ENCODE measurements around the gene SMCO2. TPM values are rescaled to one million over a fixed set of nuclear protein-coding genes. Genes with fewer than 3 reads are reported as not detected.

SMCO2 gene
- total RNA-seq, 1 donor from 2014 or later = not detected

DNA sequence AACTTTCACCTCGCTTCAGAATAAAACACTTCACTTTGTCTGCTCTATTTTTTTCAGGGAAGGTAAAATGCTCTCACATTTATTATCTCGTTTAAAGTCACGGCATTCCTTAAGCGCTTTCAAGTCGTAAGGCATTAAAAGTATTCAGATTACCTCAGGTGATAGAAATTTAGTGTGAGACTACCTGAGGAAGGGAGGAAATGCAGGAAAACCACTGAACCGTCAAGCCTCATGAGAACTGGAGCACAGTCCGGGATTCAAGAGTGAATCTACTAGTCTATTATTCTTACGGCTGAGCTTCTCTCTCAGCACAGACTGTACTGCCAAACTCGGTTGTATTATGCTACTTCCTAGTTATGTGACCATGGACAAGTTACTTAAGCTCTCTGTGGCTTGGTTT lies 69.1 kb downstream of the SMCO2 start:
- DNase-seq (ENCODE audit: low spot score in 2 of 2) = no peak
- Histone ChIP-seq H3K27me3 (no peaks in the 10 kb centered on the region), H3K4me1 (peaks cover 0 to 10% of the 10 kb centered on the region in 2 donors), H3K36me3 (no peaks in the 10 kb centered on the region), H3K27ac (no peak overlapping the region), H3K4me3 (no peak overlapping the region), H3K9me3 (no peaks in the 10 kb centered on the region)
- intact Hi-C loops (cut with DNase I) = no loop called here
- TF ChIP-seq, protein P1, sequence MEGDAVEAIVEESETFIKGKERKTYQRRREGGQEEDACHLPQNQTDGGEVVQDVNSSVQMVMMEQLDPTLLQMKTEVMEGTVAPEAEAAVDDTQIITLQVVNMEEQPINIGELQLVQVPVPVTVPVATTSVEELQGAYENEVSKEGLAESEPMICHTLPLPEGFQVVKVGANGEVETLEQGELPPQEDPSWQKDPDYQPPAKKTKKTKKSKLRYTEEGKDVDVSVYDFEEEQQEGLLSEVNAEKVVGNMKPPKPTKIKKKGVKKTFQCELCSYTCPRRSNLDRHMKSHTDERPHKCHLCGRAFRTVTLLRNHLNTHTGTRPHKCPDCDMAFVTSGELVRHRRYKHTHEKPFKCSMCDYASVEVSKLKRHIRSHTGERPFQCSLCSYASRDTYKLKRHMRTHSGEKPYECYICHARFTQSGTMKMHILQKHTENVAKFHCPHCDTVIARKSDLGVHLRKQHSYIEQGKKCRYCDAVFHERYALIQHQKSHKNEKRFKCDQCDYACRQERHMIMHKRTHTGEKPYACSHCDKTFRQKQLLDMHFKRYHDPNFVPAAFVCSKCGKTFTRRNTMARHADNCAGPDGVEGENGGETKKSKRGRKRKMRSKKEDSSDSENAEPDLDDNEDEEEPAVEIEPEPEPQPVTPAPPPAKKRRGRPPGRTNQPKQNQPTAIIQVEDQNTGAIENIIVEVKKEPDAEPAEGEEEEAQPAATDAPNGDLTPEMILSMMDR (IDR thresholded peaks at IDR 0.05) = no peak

DNA sequence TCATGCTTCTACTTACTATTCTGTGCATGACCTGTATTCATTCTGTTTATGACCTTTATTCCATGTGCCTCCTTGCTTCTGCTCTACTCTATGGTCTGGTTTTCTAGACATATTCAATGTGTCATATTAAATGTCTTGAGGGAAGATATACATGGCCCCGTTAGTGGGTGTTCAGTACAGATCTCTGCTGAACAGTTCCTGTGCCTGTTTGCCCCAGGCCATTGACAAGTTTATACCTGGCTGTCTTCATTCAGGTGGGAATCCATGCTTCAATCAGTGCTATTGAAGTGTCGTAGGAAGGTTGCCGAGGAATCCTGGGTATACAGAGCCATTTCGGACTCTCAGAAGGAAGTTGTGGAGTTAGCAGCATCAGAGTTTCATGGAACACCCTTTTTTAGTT lies 70.1 kb downstream of the SMCO2 start:
- Histone ChIP-seq H3K27me3 (no peaks in the 10 kb centered on the region), H3K27ac (no peak overlapping the region), H3K4me3 (no peak overlapping the region), H3K9me3 (no peaks in the 10 kb centered on the region), H3K36me3 (no peaks in the 10 kb centered on the region), H3K4me1 (peaks cover 3 to 8% of the 10 kb centered on the region in 2 donors)
- intact Hi-C loops (cut with DNase I) = no loop called here
- DNase-seq (ENCODE audit: low spot score in 2 of 2) = no peak
- TF ChIP-seq, protein P1 (IDR thresholded peaks at IDR 0.05) = no peak

DNA sequence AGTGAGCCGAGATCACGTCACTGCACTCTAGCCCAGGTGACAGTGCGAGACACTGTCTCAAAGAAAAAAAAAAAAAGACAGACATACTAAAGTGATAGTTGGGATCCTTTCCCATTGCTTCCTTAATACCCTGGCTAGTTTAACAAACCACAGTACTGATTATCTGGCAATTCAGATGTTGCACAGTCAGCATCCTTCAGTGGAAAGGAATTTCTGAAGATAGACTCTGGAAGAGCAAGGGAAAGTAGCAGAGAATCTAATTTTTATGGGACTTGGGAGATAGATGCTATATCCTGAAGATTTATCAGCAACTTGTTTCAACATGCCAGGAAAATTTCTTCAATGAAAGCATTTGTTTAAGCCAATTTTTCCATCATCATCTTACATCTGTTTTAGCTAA lies 71.0 kb downstream of the SMCO2 start:
- DNase-seq (ENCODE audit: low spot score in 2 of 2) = no peak
- intact Hi-C loops (cut with DNase I) = no loop called here
- no peaks in the 10 kb centered on the region for H3K9me3 ChIP-seq
- H3K4me3 ChIP-seq = no peak overlapping the region
- no peak overlapping the region for H3K27ac ChIP-seq
- H3K27me3 ChIP-seq = no peaks in the 10 kb centered on the region
- H3K4me1 ChIP-seq = peaks cover 3 to 8% of the 10 kb centered on the region in 2 donors
- no peaks in the 10 kb centered on the region for H3K36me3 ChIP-seq
- TF ChIP-seq, protein P1 (IDR thresholded peaks at IDR 0.05) = no peak

DNA sequence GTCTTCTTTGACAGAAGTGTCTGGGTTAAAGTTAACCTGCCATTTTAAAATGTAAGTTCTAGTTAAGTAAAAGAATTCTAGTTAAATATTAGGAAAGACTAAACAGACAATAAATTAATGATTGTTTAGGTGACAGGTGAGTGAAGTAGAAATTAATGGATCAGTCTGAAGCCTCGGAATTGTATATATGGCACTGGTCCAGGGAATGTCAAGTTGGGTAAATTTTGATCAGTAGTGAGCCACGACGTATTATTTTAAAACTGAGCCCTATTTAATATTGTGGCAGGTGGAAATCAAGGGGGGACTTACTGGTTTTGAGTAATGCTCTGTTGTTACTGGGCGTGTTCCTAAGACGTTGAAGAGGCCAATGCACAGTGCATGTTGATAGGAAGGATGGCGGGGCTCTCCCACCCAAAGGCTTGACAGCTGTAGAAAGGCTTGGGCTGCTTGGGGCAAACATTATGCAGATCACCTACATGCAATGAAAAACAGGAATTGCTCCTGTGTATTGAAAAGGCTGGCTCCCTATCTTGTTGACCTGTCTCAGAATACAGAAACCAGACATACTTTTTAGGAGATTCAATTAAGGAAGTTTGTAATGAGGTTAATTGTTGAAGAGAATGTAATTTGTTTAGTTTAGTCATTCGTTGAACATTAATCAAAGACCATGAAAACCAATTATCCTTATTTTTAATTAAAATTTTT lies 71.6 kb downstream of the SMCO2 start:
- H3K36me3 ChIP-seq = no peaks in the 10 kb centered on the region
- H3K27me3 ChIP-seq = no peaks in the 10 kb centered on the region
- no peak overlapping the region for H3K27ac ChIP-seq
- intact Hi-C loops (cut with DNase I) = no loop called here
- H3K9me3 ChIP-seq = no peaks in the 10 kb centered on the region
- no peak overlapping the region for H3K4me3 ChIP-seq
- DNase-seq (ENCODE audit: low spot score in 2 of 2) = no peak
- H3K4me1 ChIP-seq = peaks cover 3 to 11% of the 10 kb centered on the region in 2 donors
- TF ChIP-seq, protein P1 (IDR thresholded peaks at IDR 0.05) = no peak

DNA sequence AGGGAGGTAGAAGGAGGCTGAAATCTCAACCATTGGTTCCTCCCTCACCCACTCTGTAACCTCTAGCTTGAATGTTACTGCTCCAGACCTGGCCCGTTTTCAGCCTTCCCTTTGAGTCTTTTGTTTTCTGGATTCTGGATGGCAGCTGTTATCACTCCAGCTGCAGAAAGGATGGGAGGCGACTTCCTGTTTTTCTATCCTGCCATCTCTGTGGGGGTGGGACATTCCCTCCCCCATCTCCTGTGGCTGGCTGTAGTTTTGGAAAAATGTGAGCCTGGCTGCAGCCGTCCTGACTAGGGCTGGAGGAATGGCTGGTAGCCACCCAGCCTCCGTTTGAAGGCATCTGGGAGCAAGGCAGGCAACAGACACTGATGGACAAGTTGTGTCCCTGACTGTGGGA lies 74.5 kb downstream of the SMCO2 start:
- intact Hi-C loops (cut with DNase I) = loop anchor here (10.0 kb wide), 2 partner anchors 86 to 186 kb away; partner anchors contain the start of gene BMAL2
- Histone ChIP-seq H3K27me3 (no peaks in the 10 kb centered on the region), H3K4me1 (peaks cover 3 to 13% of the 10 kb centered on the region in 2 donors), H3K36me3 (no peaks in the 10 kb centered on the region), H3K4me3 (peak overlapping the region in 1 of 2 donors; percentile 15), H3K27ac (no peak overlapping the region), H3K9me3 (no peaks in the 10 kb centered on the region)
- DNase-seq (ENCODE audit: low spot score in 2 of 2) = no peak
- TF ChIP-seq, protein P1 (IDR thresholded peaks at IDR 0.05) = no peak
